Stimulated activated CD4-positive, alpha-beta T cell treated with anti-CD3 and anti-CD28 coated beads, Interleukin-2, amount 100 ng/mL, for 48 hours (primary cell): Measurements from ENCODE around the gene ENTREP3.

Experiments
- DNase-seq, 2 donors: peaks; one replicate each; pipeline ENCODE4 v3.0.0-alpha.2; 2020

Gene ENTREP3

GRCh38 chr1:155197901-155198546 is 57.3 kb downstream of the ENTREP3 start:
- no peak for DNase-seq
